Stimulated activated CD4-positive, alpha-beta T cell treated with anti-CD3 and anti-CD28 coated beads, TNF-alpha, amount 100 ng/mL, for 24 hours (primary cell): ENCODE measurements around the gene FBXO42.

Experiments used
- DNase-seq, 3 experiments: peaks; one replicate each; pipeline ENCODE4 v3.0.0-alpha.2; 2020; ENCODE audit warnings: low read depth in 3 of 3

FBXO42 gene

GRCh38 chr1:16205891-16206546 is 146.3 kb downstream of the FBXO42 start:
- DNase-seq, result no peak

- DNase-seq, result no peak
These were observed 147.0 kb downstream of the FBXO42 start for GRCh38 chr1:16205334-16205671.

GRCh38 chr1:16204634-16205333 is 147.5 kb downstream of the FBXO42 start:
- peak in 1 of 3 experiments; percentile 30 for DNase-seq

GRCh38 chr1:16204216-16204615 is 148.1 kb downstream of the FBXO42 start:
- DNase-seq, result no peak

- no peak for DNase-seq
These were observed 148.7 kb downstream of the FBXO42 start for GRCh38 chr1:16203550-16203949.

- DNase-seq, result no peak
These were observed 149.7 kb downstream of the FBXO42 start for GRCh38 chr1:16202281-16203210.

- DNase-seq, result no peak
These were observed 152.6 kb downstream of the FBXO42 start for GRCh38 chr1:16199700-16200099.

GRCh38 chr1:16199157-16199501 is 153.2 kb downstream of the FBXO42 start:
- no peak for DNase-seq

- DNase-seq, result no peak
These were observed 153.7 kb downstream of the FBXO42 start for GRCh38 chr1:16198444-16199156.

GRCh38 chr1:16196874-16197273 is 155.4 kb downstream of the FBXO42 start:
- no peak for DNase-seq
